Body of pancreas (tissue), 4 donors: ENCODE measurements around the gene COL9A1. TPM values are rescaled to one million over a fixed set of nuclear protein-coding genes. Genes with fewer than 3 reads are reported as not detected.
"Not testable (repeated sequence)": the region's sequence is repeated elsewhere in the genome, so short reads cannot be mapped to it uniquely, and the experiment has no call there.

Source experiments
- ATAC-seq: fragments of 150-250 bp; one replicate; pipeline ENCODE4 v1.9.1; 2016
- DNase-seq, 4 donors: peaks; one replicate each; pipeline ENCODE4 v3.0.0-alpha.2; 2019
- H3K27ac ChIP-seq, 4 donors: fragments of 200-600 bp; sonication (generic); 1 replicate in 3 of 4; 2 replicates in 1 of 4; pipeline versions ENCODE4 v1.5.1 to v1.6.1; 2016 to 2019; ENCODE audit warnings: mild to moderate bottlenecking in 1 of 4, mixed read lengths in 1 of 4, moderate library complexity in 1 of 4
- H3K27me3 ChIP-seq, 2 donors: fragments of 200-600 bp; sonication (generic); one replicate each; pipeline ENCODE4 v1.6.0; 2016; ENCODE audit warnings: mild to moderate bottlenecking in 1 of 2
- H3K36me3 ChIP-seq, 2 donors: fragments of 200-600 bp; sonication (generic); replicated peaks in 1 of 2; 2 replicates each; pipeline ENCODE4 v1.5.1; 2016; ENCODE audit warnings: low read depth in 2 of 2; ENCODE audit not compliant: insufficient read depth in 1 of 2
- H3K4me1 ChIP-seq: fragments of 200-600 bp; sonication (generic); one replicate; pipeline ENCODE4 v1.6.0; 2016
- H3K4me3 ChIP-seq, 2 donors: fragments of 200-600 bp; sonication (generic); 1 replicate in 1 of 2; 2 replicates in 1 of 2; pipeline ENCODE4 v1.5.1; 2016 to 2019
- H3K9me3 ChIP-seq, 3 donors: fragments of 200-600 bp; sonication (generic); 1 replicate in 2 of 3; 2 replicates in 1 of 3; pipeline ENCODE4 v1.5.1; 2016
- POLR2A ChIP-seq, 3 donors: fragments of 450-650 bp; IDR thresholded peaks; one replicate each; pipeline ENCODE4 v1.6.1; 2016; ENCODE audit warnings: antibody characterized with exemption in 3 of 3, mild to moderate bottlenecking in 2 of 3
- WGBS, 2 donors: methylation state at CpG; one replicate each; pipeline ENCODE4 v1.1.5; 2017; 5-methylcytosine and 5-hydroxymethylcytosine counted together
- intact Hi-C: fragments of 100-400 bp; cut with DNase I; formaldehyde crosslinking; loops from one replicate; pipeline ENCODE4 v1.15.1; 2023
- total RNA-seq, 2 donors: library from RNA; depleted of rRNA; stranded (reverse); fragments of >200 nt; gene quantifications; one replicate each; pipeline ENCODE4 v1.1.0, GENCODE V29; 2016
- TF ChIP-seq, protein P1 (sequence below), 7 experiments: fragments of 450-650 bp in 4 of 7; fragments of 200-600 bp in 3 of 7; sonication (generic) in 3 of 7; IDR thresholded peaks; one replicate each; pipeline ENCODE4 v1.5.1; 2016 to 2019; ENCODE audit warnings: antibody characterized with exemption in 7 of 7

Gene COL9A1
- total RNA-seq, 2 donors from 2014 or later = 0.26 TPM; not detected in 1

DNA sequence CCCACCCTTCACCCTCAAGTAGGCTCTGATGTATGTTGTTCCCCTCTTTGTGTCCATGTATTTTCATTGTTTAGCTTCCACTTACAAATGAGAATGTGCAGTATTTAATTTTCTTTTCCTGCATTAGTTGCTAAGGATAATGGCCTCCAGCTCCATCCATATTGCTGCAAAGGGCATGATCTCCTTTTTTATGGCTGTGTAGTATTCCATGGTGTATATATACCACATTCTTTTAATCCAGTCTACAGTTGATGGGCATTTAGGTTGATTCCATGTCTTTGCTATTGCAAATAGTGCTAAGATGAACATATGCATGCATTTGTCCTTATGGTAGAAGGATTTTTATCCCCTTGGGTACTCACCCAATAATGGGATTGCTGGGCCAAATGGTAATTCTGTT lies 35.9 kb upstream of the COL9A1 start:
- no peak for TF ChIP-seq POLR2A (IDR thresholded peaks at IDR 0.05)
- TF ChIP-seq, protein P1, sequence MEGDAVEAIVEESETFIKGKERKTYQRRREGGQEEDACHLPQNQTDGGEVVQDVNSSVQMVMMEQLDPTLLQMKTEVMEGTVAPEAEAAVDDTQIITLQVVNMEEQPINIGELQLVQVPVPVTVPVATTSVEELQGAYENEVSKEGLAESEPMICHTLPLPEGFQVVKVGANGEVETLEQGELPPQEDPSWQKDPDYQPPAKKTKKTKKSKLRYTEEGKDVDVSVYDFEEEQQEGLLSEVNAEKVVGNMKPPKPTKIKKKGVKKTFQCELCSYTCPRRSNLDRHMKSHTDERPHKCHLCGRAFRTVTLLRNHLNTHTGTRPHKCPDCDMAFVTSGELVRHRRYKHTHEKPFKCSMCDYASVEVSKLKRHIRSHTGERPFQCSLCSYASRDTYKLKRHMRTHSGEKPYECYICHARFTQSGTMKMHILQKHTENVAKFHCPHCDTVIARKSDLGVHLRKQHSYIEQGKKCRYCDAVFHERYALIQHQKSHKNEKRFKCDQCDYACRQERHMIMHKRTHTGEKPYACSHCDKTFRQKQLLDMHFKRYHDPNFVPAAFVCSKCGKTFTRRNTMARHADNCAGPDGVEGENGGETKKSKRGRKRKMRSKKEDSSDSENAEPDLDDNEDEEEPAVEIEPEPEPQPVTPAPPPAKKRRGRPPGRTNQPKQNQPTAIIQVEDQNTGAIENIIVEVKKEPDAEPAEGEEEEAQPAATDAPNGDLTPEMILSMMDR (IDR thresholded peaks at IDR 0.05) = no peak
- no peak for ATAC-seq
- DNase-seq = no peak
- intact Hi-C loops = no loop called here
- no peak overlapping the region for H3K27ac ChIP-seq
- no peak overlapping the region for H3K4me3 ChIP-seq
- no peaks in the 10 kb centered on the region for H3K9me3 ChIP-seq
- H3K4me1 ChIP-seq = no peaks in the 10 kb centered on the region
- no peaks in the 10 kb centered on the region for H3K36me3 ChIP-seq
- H3K27me3 ChIP-seq = no peaks in the 10 kb centered on the region

DNA sequence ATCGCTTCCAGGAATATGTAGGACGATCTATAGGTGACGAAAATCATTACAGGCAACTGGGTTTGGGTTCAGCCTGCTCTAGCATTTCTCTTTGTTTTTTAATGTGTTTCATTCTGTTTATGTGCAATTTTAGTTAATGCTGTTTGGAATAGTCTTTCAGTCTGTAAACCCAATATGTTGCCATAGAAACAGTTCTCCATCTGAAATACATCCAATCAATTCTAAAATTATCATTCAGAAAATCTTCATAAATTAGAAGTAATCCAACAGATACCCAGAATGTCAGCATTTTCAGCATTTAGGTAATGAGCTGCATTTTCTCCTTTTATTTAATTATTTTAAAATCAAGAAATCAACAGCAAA lies 34.8 kb upstream of the COL9A1 start:
- ATAC-seq = no peak
- H3K4me1 ChIP-seq = no peaks in the 10 kb centered on the region
- intact Hi-C loops = no loop called here
- TF ChIP-seq POLR2A (IDR thresholded peaks at IDR 0.05) = no peak
- WGBS, 2 donors = 67 to 71% methylated on average over 3 of the region's 3 CpGs
- no peak for DNase-seq
- no peak overlapping the region for H3K4me3 ChIP-seq
- no peaks in the 10 kb centered on the region for H3K9me3 ChIP-seq
- H3K27ac ChIP-seq = no peak overlapping the region
- no peaks in the 10 kb centered on the region for H3K36me3 ChIP-seq
- H3K27me3 ChIP-seq = no peaks in the 10 kb centered on the region

DNA sequence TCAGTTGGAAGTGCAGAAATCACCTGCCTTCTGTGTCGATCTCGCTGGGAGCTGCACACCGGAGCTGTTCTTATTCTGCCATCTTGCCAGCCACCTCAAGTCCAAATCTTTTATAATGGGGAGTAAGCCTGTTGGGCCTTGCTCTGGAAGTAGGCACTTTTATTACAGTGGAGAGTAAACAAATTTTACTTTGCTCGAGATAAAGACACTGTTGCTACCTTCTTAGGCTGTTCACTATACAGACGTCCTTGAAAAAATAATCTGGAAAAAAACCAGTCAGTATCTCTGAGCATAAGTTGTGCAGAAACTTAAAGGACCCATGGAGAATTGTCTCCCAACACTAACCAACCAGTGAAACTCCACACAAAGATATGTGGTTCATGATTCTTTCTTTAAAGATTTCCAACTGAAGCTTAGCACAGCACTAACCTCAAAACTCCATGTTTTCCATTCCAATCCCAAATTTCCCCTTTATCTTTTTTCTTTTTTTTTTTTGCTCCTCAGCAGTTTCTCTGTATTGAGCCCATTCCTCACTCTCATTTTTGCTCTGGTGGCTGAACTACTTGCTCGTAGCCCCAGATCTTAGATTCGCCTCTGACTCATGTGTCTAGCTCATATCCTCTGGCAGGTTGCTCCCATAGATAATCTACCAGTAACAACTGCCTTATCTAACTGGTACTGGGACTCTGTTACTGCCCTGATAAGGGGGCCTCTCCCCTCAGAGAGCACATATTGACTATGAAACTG lies 34.3 kb upstream of the COL9A1 start:
- DNase-seq (no peak), ATAC-seq (no peak)
- Histone ChIP-seq H3K27me3 (no peaks in the 10 kb centered on the region), H3K27ac (no peak overlapping the region), H3K9me3 (no peaks in the 10 kb centered on the region), H3K36me3 (no peaks in the 10 kb centered on the region), H3K4me3 (no peak overlapping the region), H3K4me1 (no peaks in the 10 kb centered on the region)
- intact Hi-C loops = no loop called here
- WGBS, 2 donors = 51 to 65% methylated on average over 7 of the region's 7 CpGs
- TF ChIP-seq, protein P1 (IDR thresholded peaks at IDR 0.05) = no peak
- no peak for TF ChIP-seq POLR2A (IDR thresholded peaks at IDR 0.05)

DNA sequence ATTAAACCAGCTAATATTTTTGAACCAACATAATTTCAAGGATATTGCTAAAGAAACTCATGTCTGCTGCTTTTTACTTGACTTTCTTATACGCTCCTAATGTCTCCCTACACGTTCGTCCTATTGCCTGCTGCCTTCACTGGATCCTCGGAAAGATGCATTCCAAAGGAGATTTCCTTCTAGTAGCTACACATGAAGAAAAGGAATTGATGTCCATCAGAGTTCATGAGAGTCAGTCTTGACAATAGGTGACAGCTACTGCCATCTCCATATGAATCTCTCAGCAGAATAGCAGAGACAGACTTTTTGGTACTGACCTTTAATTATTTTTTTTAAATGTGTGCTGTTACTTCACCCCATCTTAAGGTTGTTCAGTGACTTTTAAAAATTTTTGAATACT lies 24.2 kb upstream of the COL9A1 start:
- H3K4me3 ChIP-seq = no peak overlapping the region
- ATAC-seq (no peak), DNase-seq (no peak)
- H3K36me3 ChIP-seq = no peaks in the 10 kb centered on the region
- TF ChIP-seq POLR2A (IDR thresholded peaks at IDR 0.05) = no peak
- TF ChIP-seq, protein P1 (IDR thresholded peaks at IDR 0.05) = no peak
- no peaks in the 10 kb centered on the region for H3K27me3 ChIP-seq
- WGBS, 2 donors = 68 to 74% methylated on average over 4 of the region's 4 CpGs
- no peaks in the 10 kb centered on the region for H3K9me3 ChIP-seq
- intact Hi-C loops = no loop called here
- H3K4me1 ChIP-seq = no peaks in the 10 kb centered on the region
- H3K27ac ChIP-seq = no peak overlapping the region

DNA sequence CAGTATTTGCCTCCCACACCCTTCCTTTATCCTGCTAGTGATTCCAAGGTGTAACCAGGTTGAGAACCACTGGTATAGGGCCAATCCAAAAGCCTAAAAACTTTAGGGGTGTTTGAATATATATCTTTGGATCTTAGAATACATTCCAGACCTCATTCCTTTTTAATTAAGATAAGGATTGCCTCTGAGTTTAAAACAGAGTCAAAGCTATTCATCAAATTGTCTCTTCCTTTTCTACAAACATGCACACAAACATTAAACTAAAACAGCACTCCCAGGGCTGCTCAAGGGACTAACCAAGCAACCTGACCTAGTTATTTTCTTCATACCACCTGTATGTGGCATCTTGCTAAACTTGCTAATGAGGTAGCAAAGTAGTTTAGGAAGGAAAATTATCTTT lies 22.1 kb upstream of the COL9A1 start:
- no peaks in the 10 kb centered on the region for H3K4me1 ChIP-seq
- no peaks in the 10 kb centered on the region for H3K36me3 ChIP-seq

DNA sequence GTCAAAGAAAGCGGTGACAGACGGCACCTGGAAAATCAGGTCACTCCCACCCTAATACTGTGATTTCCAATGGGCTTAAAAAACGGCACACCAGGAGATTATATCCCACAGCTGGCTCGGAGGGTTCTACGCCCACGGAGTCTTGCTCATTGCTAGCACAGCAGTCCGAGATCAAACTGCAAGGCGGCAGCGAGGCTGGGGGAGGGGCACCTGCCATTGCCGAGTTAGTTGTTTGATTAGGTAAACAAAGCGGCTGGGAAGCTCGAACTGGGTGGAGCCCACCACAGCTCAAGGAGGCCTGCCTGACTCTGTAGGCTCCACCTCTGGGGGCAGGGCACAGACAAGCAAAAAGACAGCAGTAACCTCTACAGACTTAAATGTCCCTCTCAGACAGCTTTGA lies 14.9 kb upstream of the COL9A1 start:
- not testable (repeated sequence) for H3K4me1 ChIP-seq, H3K9me3 ChIP-seq, H3K27ac ChIP-seq, ATAC-seq, H3K27me3 ChIP-seq, DNase-seq, H3K36me3 ChIP-seq, H3K4me3 ChIP-seq
- intact Hi-C loops = loop anchor here (10.0 kb wide), 2 partner anchors 47 to 567 kb away; no protein-coding TSS in a partner anchor
- WGBS, 2 donors = 73 to 77% methylated on average over 11 to 12 of the region's 12 CpGs

More for the DNA sequence above, 22.1 kb upstream of the COL9A1 start:
- H3K27me3 ChIP-seq = no peaks in the 10 kb centered on the region
- H3K9me3 ChIP-seq = no peaks in the 10 kb centered on the region
- no peak overlapping the region for H3K27ac ChIP-seq
- TF ChIP-seq, protein P1 (IDR thresholded peaks at IDR 0.05) = no peak
- TF ChIP-seq POLR2A (IDR thresholded peaks at IDR 0.05) = no peak
- DNase-seq = no peak
- no peak for ATAC-seq
- intact Hi-C loops = no loop called here
- no peak overlapping the region for H3K4me3 ChIP-seq
